Thoracic aorta (tissue), 2 donors: ENCODE measurements around the gene FRMD5. TPM values are rescaled to one million over a fixed set of nuclear protein-coding genes. Genes with fewer than 3 reads are reported as not detected.

Experiments
- ATAC-seq: fragments of 150-250 bp; one replicate; pipeline ENCODE4 v1.8.0; 2017; ENCODE audit warnings: low read depth; ENCODE audit not compliant: insufficient number of reproducible peaks, low FRiP score
- DNase-seq: peaks from one replicate; pipeline ENCODE4 v3.0.0-alpha.2; 2020; ENCODE audit warnings: low spot score
- H3K27ac ChIP-seq, 2 donors: fragments of 200-600 bp; sonication (generic); 1 replicate in 1 of 2; 2 replicates in 1 of 2; pipeline ENCODE4 v1.5.1; 2016; ENCODE audit warnings: mild to moderate bottlenecking in 2 of 2, moderate library complexity in 2 of 2
- H3K27me3 ChIP-seq: fragments of 200-600 bp; sonication (generic); replicated peaks from 2 replicates; pipeline ENCODE4 v1.6.0; 2016; ENCODE audit warnings: mild to moderate bottlenecking; ENCODE audit not compliant: insufficient read depth
- H3K36me3 ChIP-seq: fragments of 200-600 bp; sonication (generic); one replicate; pipeline ENCODE4 v1.5.1; 2016
- H3K4me1 ChIP-seq, 2 donors: fragments of 200-600 bp; sonication (generic); 1 replicate in 1 of 2; 2 replicates in 1 of 2; pipeline versions ENCODE4 v1.5.1 to v1.6.0; 2016; ENCODE audit warnings: low read depth in 2 of 2, mild to moderate bottlenecking in 1 of 2; ENCODE audit not compliant: control insufficient read depth in 1 of 2
- H3K4me3 ChIP-seq: fragments of 200-600 bp; sonication (generic); 2 replicates; pipeline ENCODE4 v1.5.1; 2016; ENCODE audit warnings: mild to moderate bottlenecking
- H3K9me3 ChIP-seq: fragments of 200-600 bp; sonication (generic); 2 replicates; pipeline ENCODE4 v1.5.1; 2016
- total RNA-seq, 2 donors: library from RNA; depleted of rRNA; stranded (reverse); fragments of >200 nt; gene quantifications; one replicate each; pipeline versions ENCODE4 v1.1.0 to v1.2.3, GENCODE V29; 2016
- TF ChIP-seq, protein P1 (sequence below): fragments of 200-600 bp; sonication (generic); IDR thresholded peaks from one replicate; pipeline ENCODE4 v1.5.1; 2019; ENCODE audit warnings: antibody characterized with exemption

FRMD5 gene
- total RNA-seq, 2 donors from 2014 or later: 0.27 TPM; not detected in 1

DNA sequence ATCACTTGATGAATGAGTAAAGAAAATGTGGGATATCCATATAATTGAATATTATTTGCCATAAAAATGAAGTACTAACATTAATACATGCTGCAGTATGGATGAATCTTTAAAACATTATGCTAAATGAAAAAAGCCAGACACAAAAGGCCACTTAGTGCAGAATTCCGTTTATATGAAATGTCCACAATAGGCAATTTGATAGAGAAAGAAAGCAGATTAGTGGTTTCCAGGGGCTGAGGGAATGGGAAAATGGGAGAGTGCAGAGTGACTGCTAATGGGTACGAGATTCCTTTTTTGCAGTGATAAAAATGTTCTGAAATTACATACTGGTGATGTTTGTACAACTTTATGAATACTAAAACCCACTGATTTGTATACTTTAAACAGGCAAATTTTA lies 126.7 kb downstream of the FRMD5 start:
- TF ChIP-seq, protein P1, sequence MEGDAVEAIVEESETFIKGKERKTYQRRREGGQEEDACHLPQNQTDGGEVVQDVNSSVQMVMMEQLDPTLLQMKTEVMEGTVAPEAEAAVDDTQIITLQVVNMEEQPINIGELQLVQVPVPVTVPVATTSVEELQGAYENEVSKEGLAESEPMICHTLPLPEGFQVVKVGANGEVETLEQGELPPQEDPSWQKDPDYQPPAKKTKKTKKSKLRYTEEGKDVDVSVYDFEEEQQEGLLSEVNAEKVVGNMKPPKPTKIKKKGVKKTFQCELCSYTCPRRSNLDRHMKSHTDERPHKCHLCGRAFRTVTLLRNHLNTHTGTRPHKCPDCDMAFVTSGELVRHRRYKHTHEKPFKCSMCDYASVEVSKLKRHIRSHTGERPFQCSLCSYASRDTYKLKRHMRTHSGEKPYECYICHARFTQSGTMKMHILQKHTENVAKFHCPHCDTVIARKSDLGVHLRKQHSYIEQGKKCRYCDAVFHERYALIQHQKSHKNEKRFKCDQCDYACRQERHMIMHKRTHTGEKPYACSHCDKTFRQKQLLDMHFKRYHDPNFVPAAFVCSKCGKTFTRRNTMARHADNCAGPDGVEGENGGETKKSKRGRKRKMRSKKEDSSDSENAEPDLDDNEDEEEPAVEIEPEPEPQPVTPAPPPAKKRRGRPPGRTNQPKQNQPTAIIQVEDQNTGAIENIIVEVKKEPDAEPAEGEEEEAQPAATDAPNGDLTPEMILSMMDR: no peak
- no peaks in the 10 kb centered on the region for H3K27me3 ChIP-seq
- H3K9me3 ChIP-seq: no peaks in the 10 kb centered on the region
- H3K27ac ChIP-seq: no peak overlapping the region
- DNase-seq: no peak
- ATAC-seq: no peak
- H3K4me1 ChIP-seq: no peaks in the 10 kb centered on the region
- no peaks in the 10 kb centered on the region for H3K36me3 ChIP-seq
- H3K4me3 ChIP-seq: no peak overlapping the region

DNA sequence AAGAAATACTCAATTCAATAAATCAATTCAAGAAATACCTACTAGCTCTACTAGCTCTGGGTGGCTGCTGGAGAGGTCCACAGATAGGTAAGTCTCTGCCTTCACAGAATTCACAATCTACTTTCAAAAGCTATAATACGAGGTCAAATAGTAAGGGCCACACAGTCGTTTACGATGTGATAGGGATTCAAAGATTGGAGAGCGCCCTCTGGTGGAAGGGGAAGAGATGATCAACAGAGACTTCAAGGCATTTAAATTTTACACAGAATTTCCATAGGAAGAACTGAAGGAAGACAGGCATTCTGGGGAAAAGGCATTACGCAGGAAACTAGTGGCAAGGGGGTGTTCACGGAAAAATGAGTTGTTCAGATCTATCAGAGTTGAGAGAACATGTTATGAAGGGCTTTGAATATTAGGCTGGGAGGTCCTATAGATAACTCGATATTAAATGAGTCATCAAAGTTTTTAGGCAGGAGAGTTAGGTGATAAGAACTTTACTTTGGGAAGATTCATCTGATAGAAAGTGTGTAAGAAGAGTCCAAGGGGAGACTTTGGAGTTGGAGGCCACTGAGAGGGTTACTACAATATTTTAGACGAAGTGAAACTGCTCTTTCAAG lies 128.8 kb downstream of the FRMD5 start:
- H3K4me3 ChIP-seq: no peak overlapping the region
- DNase-seq (no peak), ATAC-seq (no peak)
- no peaks in the 10 kb centered on the region for H3K27me3 ChIP-seq
- H3K27ac ChIP-seq: no peak overlapping the region
- H3K9me3 ChIP-seq: no peaks in the 10 kb centered on the region
- H3K36me3 ChIP-seq: no peaks in the 10 kb centered on the region
- H3K4me1 ChIP-seq: no peaks in the 10 kb centered on the region
- TF ChIP-seq, protein P1: peak; percentile 61

DNA sequence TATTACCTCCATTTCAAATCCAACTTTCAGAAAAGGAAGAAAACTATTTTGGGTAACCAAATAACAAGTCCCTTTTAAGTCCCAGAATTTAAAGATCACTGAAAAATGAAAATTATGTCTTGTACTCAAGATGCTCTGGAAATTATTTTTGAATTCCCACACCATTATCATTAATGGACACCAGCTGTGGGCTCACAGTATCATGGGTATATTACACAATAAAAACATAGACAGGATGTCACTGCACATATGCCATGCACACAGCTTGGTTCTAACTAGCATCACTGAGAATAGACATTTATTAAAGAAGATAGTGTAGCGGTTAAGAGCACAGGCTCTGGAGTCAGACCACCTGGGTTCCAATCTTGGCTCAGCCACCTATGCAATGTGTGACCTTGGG lies 130.4 kb downstream of the FRMD5 start:
- no peaks in the 10 kb centered on the region for H3K36me3 ChIP-seq
- TF ChIP-seq, protein P1: no peak
- ATAC-seq (no peak), DNase-seq (no peak)
- H3K4me1 ChIP-seq: no peaks in the 10 kb centered on the region
- H3K27me3 ChIP-seq: no peaks in the 10 kb centered on the region
- no peaks in the 10 kb centered on the region for H3K9me3 ChIP-seq
- H3K4me3 ChIP-seq: no peak overlapping the region
- no peak overlapping the region for H3K27ac ChIP-seq

DNA sequence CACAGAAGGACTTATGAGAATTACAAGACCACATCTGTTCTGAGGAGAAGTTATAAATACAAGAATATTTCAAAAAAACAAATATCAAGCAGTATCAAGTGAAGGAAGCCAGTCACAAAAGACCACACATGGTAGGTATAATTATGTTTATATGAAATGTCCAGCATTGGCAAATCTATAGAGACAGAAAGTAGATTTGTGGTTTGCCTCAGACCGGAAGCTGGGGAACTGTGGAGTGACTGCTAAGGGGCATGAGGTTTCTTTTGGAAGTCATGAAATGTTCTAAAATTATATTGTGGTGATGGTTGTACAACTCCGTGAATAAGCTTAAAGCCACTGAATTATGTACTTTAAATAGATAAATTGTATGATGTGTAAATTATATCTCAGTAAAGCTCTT lies 136.9 kb downstream of the FRMD5 start:
- TF ChIP-seq, protein P1: no peak
- H3K27ac ChIP-seq: no peak overlapping the region

DNA sequence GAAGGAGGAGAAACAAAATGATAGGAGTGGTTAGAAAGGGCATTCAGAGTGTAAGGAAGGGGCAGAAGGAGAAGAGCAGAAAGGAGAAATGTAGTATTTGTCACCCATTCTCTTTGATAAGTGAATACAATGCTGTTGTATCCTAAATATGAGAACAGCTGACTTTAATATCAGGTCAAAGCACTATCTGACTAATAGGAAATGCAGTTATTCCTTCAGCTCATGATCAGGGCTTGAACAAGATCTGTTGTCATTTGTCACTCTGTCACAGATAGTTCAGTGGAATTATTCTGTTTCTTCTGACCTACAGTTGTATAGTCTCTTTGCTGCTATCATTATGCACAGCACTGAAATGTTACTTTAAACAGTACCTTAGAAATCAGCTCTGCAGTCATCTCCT lies 149.4 kb downstream of the FRMD5 start:
- TF ChIP-seq, protein P1: no peak
- no peaks in the 10 kb centered on the region for H3K36me3 ChIP-seq
- H3K27ac ChIP-seq: no peak overlapping the region
- no peak for DNase-seq
- peaks cover 4 to 6% of the 10 kb centered on the region in 2 donors for H3K4me1 ChIP-seq
- no peaks in the 10 kb centered on the region for H3K27me3 ChIP-seq
- no peak for ATAC-seq
- H3K4me3 ChIP-seq: no peak overlapping the region
- H3K9me3 ChIP-seq: no peaks in the 10 kb centered on the region

More for the DNA sequence above, 136.9 kb downstream of the FRMD5 start:
- H3K9me3 ChIP-seq: no peaks in the 10 kb centered on the region
- no peak for DNase-seq
- H3K4me1 ChIP-seq: no peaks in the 10 kb centered on the region
- H3K4me3 ChIP-seq: no peak overlapping the region
- no peak for ATAC-seq
- H3K36me3 ChIP-seq: no peaks in the 10 kb centered on the region
- H3K27me3 ChIP-seq: no peaks in the 10 kb centered on the region
